Measurements from ENCODE around the gene SMIM36.

DNA sequence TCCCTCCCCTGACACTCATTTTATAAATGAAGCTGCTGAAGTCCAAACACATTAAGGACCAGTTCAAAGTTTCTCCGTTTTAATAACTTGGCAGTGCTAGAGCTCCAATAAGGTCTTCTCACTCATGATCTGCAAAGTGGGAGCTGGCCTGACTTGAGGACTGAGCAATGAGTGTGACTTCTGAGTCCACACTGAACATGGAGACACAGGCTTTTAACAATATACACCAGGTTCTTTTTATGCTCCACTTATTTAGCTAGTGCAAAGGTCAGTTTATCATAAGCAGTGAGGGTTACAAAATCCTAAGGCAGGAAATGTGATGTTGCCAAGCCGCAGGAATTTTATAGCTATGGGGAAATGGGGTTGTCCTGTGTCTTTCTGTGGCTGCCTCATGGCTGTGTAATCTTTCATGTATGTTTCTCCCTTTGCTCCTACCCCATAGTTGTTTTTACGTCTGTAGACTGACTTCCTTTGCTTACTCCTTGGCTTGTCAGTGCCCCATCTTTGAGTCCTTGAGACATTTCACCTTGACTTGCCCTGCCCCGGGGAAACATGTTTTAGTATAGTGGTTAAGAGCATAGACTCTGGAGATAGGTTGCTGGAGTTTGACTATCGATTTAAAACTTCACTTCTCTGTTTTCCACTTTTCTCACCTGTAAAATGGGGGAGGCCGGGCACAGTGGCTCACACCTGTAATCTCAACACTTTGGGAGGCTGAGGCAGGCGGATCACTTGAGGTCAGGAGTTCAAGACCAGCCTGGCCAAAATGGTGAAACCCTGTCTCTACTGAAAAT, 77.4 kb downstream of the SMIM36 start:
- TF ChIP-seq POLR2A (IDR thresholded peaks at IDR 0.05) (no peak), CTCF (IDR thresholded peaks at IDR 0.05) (no peak)
